Neuronal stem cell (in vitro differentiated cells): ENCODE measurements around the gene ALKBH3. TPM values are rescaled to one million over a fixed set of nuclear protein-coding genes. Genes with fewer than 3 reads are reported as not detected.

Experiments
- DNase-seq: peaks from one replicate; pipeline ENCODE4 v3.0.0-alpha.2; 2013; ENCODE audit warnings: low spot score
- H2AFZ ChIP-seq: one replicate; pipeline ENCODE4 v1.6.1; 2013; ENCODE audit warnings: mild to moderate bottlenecking, low read length, inconsistent platforms
- H2AK5ac ChIP-seq: 2 replicates; pipeline ENCODE4 v1.6.1; 2013; ENCODE audit warnings: low read depth, mild to moderate bottlenecking, inconsistent platforms, low read length, moderate library complexity, mixed read lengths
- H2BK120ac ChIP-seq: 2 replicates; pipeline ENCODE4 v1.6.1; 2013; ENCODE audit warnings: low read depth, mild to moderate bottlenecking, inconsistent platforms, low read length, moderate library complexity, mixed read lengths
- H2BK12ac ChIP-seq: one replicate; pipeline ENCODE4 v1.6.1; 2013; ENCODE audit warnings: low read length, inconsistent platforms
- H2BK15ac ChIP-seq: 2 replicates; pipeline ENCODE4 v1.6.1; 2013; ENCODE audit warnings: mild to moderate bottlenecking, low read length, inconsistent platforms, mixed read lengths
- H2BK5ac ChIP-seq: one replicate; pipeline ENCODE4 v1.6.1; 2013; ENCODE audit warnings: inconsistent platforms, mild to moderate bottlenecking, low read length, moderate library complexity
- H3K14ac ChIP-seq: one replicate; pipeline ENCODE4 v1.6.1; 2013; ENCODE audit warnings: low read length, inconsistent platforms
- H3K18ac ChIP-seq: 2 replicates; pipeline ENCODE4 v1.6.1; 2013; ENCODE audit warnings: low read length, inconsistent platforms
- H3K23ac ChIP-seq: 2 replicates; pipeline ENCODE4 v1.6.1; 2013; ENCODE audit warnings: low read depth, mild to moderate bottlenecking, mixed read lengths, low read length, inconsistent platforms; ENCODE audit not compliant: poor library complexity
- H3K27ac ChIP-seq: replicated peaks from 3 replicates; pipeline ENCODE4 v1.5.1; 2013; ENCODE audit warnings: low read length, inconsistent platforms
- H3K27me3 ChIP-seq, 3 experiments: 2 replicates each; pipeline ENCODE4 v1.6.1; 2013; ENCODE audit warnings: low read length in 3 of 3, mild to moderate bottlenecking in 2 of 3, inconsistent platforms in 1 of 3, low read depth in 1 of 3, mixed read lengths in 1 of 3, moderate library complexity in 1 of 3; ENCODE audit not compliant: control insufficient read depth in 3 of 3, insufficient read depth in 3 of 3
- H3K36me3 ChIP-seq, 2 donors: replicated peaks in 1 of 2; 2 replicates each; pipeline ENCODE4 v1.6.1; 2013; ENCODE audit warnings: low read length in 2 of 2; ENCODE audit not compliant: control insufficient read depth in 2 of 2, insufficient read depth in 2 of 2
- H3K4ac ChIP-seq: 2 replicates; pipeline ENCODE4 v1.6.1; 2013; ENCODE audit warnings: inconsistent platforms, mild to moderate bottlenecking, low read length, moderate library complexity
- H3K4me1 ChIP-seq, 2 donors: 1 replicate in 1 of 2; 2 replicates in 1 of 2; pipeline ENCODE4 v1.6.1; 2013; ENCODE audit warnings: low read length in 2 of 2, low read depth in 1 of 2; ENCODE audit not compliant: control insufficient read depth in 2 of 2, insufficient read depth in 1 of 2
- H3K4me2 ChIP-seq: one replicate; pipeline ENCODE4 v1.6.1; 2013; ENCODE audit warnings: mild to moderate bottlenecking, low read length, inconsistent platforms; ENCODE audit not compliant: insufficient read depth, poor library complexity, severe bottlenecking
- H3K4me3 ChIP-seq, 2 donors: 2 replicates each; pipeline ENCODE4 v1.5.1; 2013; ENCODE audit warnings: low read length in 2 of 2, mild to moderate bottlenecking in 2 of 2, inconsistent platforms in 1 of 2, moderate library complexity in 1 of 2
- H3K79me1 ChIP-seq: one replicate; pipeline ENCODE4 v1.6.1; 2013; ENCODE audit warnings: low read depth, mild to moderate bottlenecking, inconsistent platforms, low read length, moderate library complexity
- H3K9ac ChIP-seq: one replicate; pipeline ENCODE4 v1.6.1; 2013; ENCODE audit warnings: mild to moderate bottlenecking, low read depth, low read length, inconsistent platforms; ENCODE audit not compliant: poor library complexity
- H3K9me3 ChIP-seq, 2 donors: replicated peaks in 1 of 2; 2 replicates each; pipeline versions ENCODE3 to v1.6.1; 2013; ENCODE audit warnings: low read length in 2 of 2, mild to moderate bottlenecking in 2 of 2, inconsistent platforms in 1 of 2, low read depth in 1 of 2, mixed read lengths in 1 of 2, moderate library complexity in 1 of 2; ENCODE audit not compliant: control insufficient read depth in 2 of 2, insufficient read depth in 1 of 2
- H4K8ac ChIP-seq: one replicate; pipeline ENCODE4 v1.6.1; 2013; ENCODE audit warnings: low read depth, mild to moderate bottlenecking, inconsistent platforms, low read length, moderate library complexity
- H4K91ac ChIP-seq: one replicate; pipeline ENCODE4 v1.6.1; 2013; ENCODE audit warnings: low read length, low read depth, mild to moderate bottlenecking, inconsistent platforms; ENCODE audit not compliant: poor library complexity
- WGBS, 2 donors: extraction: QIAGEN DNeasy Blood & Tissue Kit; methylation state at CpG; one replicate each; pipeline ENCODE4 v1.1.7; 2013; ENCODE audit warnings: missing lambda C conversion rate in 2 of 2, mixed read lengths in 1 of 2; ENCODE audit not compliant: insufficient read length in 2 of 2, insufficient replicate concordance in 1 of 2; ENCODE audit errors: extremely low coverage in 2 of 2; 5-methylcytosine and 5-hydroxymethylcytosine counted together
- polyA plus RNA-seq, 2 experiments: library from polyadenylated mRNA; stranded (reverse); fragments of 200-250 nt; gene quantifications; one replicate each; pipeline ENCODE4 v1.2.3, GENCODE V29; 2013

The ALKBH3 gene
- polyA plus RNA-seq (2013, experiment 1 of 2) = 15.5 TPM
- polyA plus RNA-seq (2013, experiment 2 of 2) = 14.1 TPM

- Histone ChIP-seq H3K4me3 (peak within 1 kb of the TSS; percentile 62 to 89), H3K9ac (peak within 1 kb of the TSS; percentile 51), H3K23ac (peak within 1 kb of the TSS; percentile 48), H4K8ac (peak within 1 kb of the TSS; percentile 68), H2AK5ac (no peak within 1 kb of the TSS), H4K91ac (no peak within 1 kb of the TSS), H3K14ac (no peak within 1 kb of the TSS), H3K79me1 (no peaks in the 10 kb centered on the region), H2BK15ac (no peak within 1 kb of the TSS), H2BK12ac (no peak within 1 kb of the TSS), H3K4me1 (peaks cover 3 to 4% of the 10 kb centered on the region in 2 donors), H3K27me3 (peaks cover 0 to 3% (median 0%) of the 10 kb centered on the region in 3 experiments), H3K9me3 (no peaks in the 10 kb centered on the region), H2AFZ (peak within 1 kb of the TSS; percentile 94), H3K27ac (no peak within 1 kb of the TSS), H2BK120ac (no peak within 1 kb of the TSS), H3K18ac (peak within 1 kb of the TSS; percentile 81), H3K36me3 (peaks cover 3 to 35% of the 10 kb centered on the region in 2 donors), H3K4me2 (peak within 1 kb of the TSS; percentile 51), H3K4ac (peak within 1 kb of the TSS; percentile 80), H2BK5ac (no peak within 1 kb of the TSS)
- WGBS, 2 donors = no CpG with 5 or more reads among the region's 36 CpGs
- DNase-seq = peak; percentile 69
Measured at GRCh38 chr11:43880640-43881159, at the start of gene ALKBH3. ALKBH3 (plus strand) TSS chr11:43880831; CDS start chr11:43882653, 1,822 bp downstream.

- WGBS, 2 donors = no CpG with 5 or more reads among the region's 5 CpGs
- no peak overlapping the region for H2BK12ac ChIP-seq
- H3K27ac ChIP-seq = peak overlapping the region; percentile 58
- no peak overlapping the region for H2AK5ac ChIP-seq
- H2BK5ac ChIP-seq = no peak overlapping the region
- H3K4me1 ChIP-seq = peaks cover 8% of the 10 kb centered on the region in 2 donors
- H3K18ac ChIP-seq = no peak overlapping the region
- H2AFZ ChIP-seq = peak overlapping the region; percentile 3
- no peaks in the 10 kb centered on the region for H3K9me3 ChIP-seq
- no peaks in the 10 kb centered on the region for H3K27me3 ChIP-seq
- no peak overlapping the region for H2BK15ac ChIP-seq
- no peak overlapping the region for H3K4ac ChIP-seq
- H3K14ac ChIP-seq = no peak overlapping the region
- H3K79me1 ChIP-seq = no peaks in the 10 kb centered on the region
- H3K4me3 ChIP-seq = no peak overlapping the region
- no peak overlapping the region for H4K8ac ChIP-seq
- no peak overlapping the region for H3K23ac ChIP-seq
- no peak overlapping the region for H3K9ac ChIP-seq
- H3K36me3 ChIP-seq = peaks cover 0 to 18% of the 10 kb centered on the region in 2 donors
- no peak overlapping the region for H4K91ac ChIP-seq
- H3K4me2 ChIP-seq = no peak overlapping the region
- H2BK120ac ChIP-seq = no peak overlapping the region
- peak; percentile 24 for DNase-seq
Measured at GRCh38 chr11:43830928-43831440, 49.6 kb upstream of the ALKBH3 start.

- peaks cover 8 to 10% of the 10 kb centered on the region in 2 donors for H3K4me1 ChIP-seq
- no peak overlapping the region for H3K4me3 ChIP-seq
- H3K23ac ChIP-seq = no peak overlapping the region
- no peak overlapping the region for H3K18ac ChIP-seq
- no peak overlapping the region for H2BK120ac ChIP-seq
- H3K14ac ChIP-seq = no peak overlapping the region
- no peak overlapping the region for H2BK15ac ChIP-seq
- no peaks in the 10 kb centered on the region for H3K27me3 ChIP-seq
- peaks cover 0 to 20% of the 10 kb centered on the region in 2 donors for H3K36me3 ChIP-seq
- H3K79me1 ChIP-seq = no peaks in the 10 kb centered on the region
- no peak overlapping the region for H2BK12ac ChIP-seq
- H3K4ac ChIP-seq = no peak overlapping the region
- no peak overlapping the region for H3K9ac ChIP-seq
- no peak overlapping the region for H3K4me2 ChIP-seq
- H3K27ac ChIP-seq = no peak overlapping the region
- no peak for DNase-seq
- WGBS, 2 donors = no CpG with 5 or more reads among the region's 4 CpGs
- no peak overlapping the region for H2AFZ ChIP-seq
- no peak overlapping the region for H2AK5ac ChIP-seq
- no peak overlapping the region for H2BK5ac ChIP-seq
- H3K9me3 ChIP-seq = no peaks in the 10 kb centered on the region
- H4K8ac ChIP-seq = no peak overlapping the region
- no peak overlapping the region for H4K91ac ChIP-seq
Measured at GRCh38 chr11:43832536-43832935, 48.1 kb upstream of the ALKBH3 start.

- Histone ChIP-seq H2BK12ac (no peak overlapping the region), H3K4me3 (no peak overlapping the region)
- WGBS, 2 donors = no CpG with 5 or more reads among the region's 1 CpG
Measured at GRCh38 chr11:43833657-43834073, 47.0 kb upstream of the ALKBH3 start.

More at GRCh38 chr11:43833657-43834073, 47.0 kb upstream of the ALKBH3 start:
- Histone ChIP-seq H2AFZ (no peak overlapping the region), H3K4me1 (peaks cover 8 to 10% of the 10 kb centered on the region in 2 donors), H4K91ac (no peak overlapping the region), H3K9me3 (no peaks in the 10 kb centered on the region), H3K18ac (no peak overlapping the region), H3K4me2 (no peak overlapping the region), H4K8ac (no peak overlapping the region), H2AK5ac (no peak overlapping the region), H3K36me3 (peaks cover 2 to 28% of the 10 kb centered on the region in 2 donors), H3K4ac (no peak overlapping the region), H3K79me1 (no peaks in the 10 kb centered on the region), H3K27ac (no peak overlapping the region), H3K14ac (no peak overlapping the region), H3K27me3 (no peaks in the 10 kb centered on the region), H2BK120ac (no peak overlapping the region), H2BK15ac (no peak overlapping the region), H3K23ac (no peak overlapping the region), H2BK5ac (no peak overlapping the region), H3K9ac (no peak overlapping the region)
- no peak for DNase-seq
